Frontal cortex (tissue), 4 donors: Measurements from ENCODE around the gene FOSL1. TPM values are rescaled to one million over a fixed set of nuclear protein-coding genes. Genes with fewer than 3 reads are reported as not detected.

Experiments used
- DNase-seq, 2 donors: peaks; one replicate each; pipeline ENCODE4 v3.0.0; 2012; ENCODE audit warnings: low spot score in 2 of 2
- FAIRE-seq: peaks from 2 replicates; lab custom pipeline; 2012; peaks lifted over from hg19 to GRCh38; lab: Jason Lieb, UNC
- total RNA-seq: library from RNA; depleted of rRNA; stranded (reverse); fragments of >200 nt; gene quantifications from one replicate; pipeline ENCODE4 v1.2.3, GENCODE V29; 2014
- donor health status: control.
- donor health status: control.
- donor health status: control.

FOSL1 gene
- total RNA-seq, 1 donor from 2014 or later: not detected

DNA sequence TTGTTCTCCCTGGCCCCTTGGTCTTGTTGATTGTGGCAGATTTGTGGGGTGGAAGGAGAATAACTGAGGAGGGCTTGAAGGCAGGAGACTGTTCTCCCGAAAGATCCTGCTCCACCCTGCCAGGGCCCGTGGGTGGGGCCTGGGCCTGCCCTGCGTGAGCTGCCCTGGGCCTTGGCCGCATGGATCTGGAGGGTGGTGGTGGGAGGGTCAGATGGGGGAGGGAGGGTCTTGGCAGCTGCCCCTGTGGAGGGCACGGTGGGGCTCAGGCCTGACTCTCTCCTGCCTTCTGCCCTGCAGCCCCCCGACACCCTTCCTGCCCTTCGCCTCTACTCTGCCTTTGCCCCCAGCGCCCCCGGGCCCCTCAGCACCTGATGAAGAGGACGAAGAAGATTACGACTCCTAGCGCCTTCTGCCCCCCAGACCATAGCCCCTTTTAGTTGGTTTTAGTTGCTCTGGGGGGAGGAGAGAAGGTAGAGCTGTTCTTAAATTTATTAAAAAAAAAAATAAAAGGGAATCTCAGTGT lies 20.9 kb upstream of the FOSL1 start:
- DNase-seq (no peak), FAIRE-seq (no peak)

DNA sequence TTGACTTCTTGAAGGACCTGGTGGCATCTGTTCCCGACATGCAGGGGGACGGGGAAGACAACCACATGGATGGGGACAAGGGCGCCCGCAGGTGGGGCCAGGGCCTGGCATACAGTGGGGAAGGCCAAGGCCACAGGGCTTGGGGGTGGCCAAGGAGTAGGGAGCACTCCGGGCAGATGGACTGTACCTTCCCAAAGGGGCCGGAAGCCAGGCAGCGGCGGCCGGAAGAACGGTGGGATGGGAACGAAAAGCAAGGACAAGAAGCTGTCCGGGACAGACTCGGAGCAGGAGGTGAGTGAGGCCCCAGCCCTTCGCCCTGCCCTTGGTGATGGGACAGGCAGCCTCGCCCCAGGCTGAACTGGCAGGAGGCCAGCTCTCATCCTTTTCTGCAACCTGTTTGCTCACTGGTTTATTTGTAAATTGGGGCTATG lies 20.2 kb upstream of the FOSL1 start:
- FAIRE-seq: no peak
- no peak for DNase-seq

DNA sequence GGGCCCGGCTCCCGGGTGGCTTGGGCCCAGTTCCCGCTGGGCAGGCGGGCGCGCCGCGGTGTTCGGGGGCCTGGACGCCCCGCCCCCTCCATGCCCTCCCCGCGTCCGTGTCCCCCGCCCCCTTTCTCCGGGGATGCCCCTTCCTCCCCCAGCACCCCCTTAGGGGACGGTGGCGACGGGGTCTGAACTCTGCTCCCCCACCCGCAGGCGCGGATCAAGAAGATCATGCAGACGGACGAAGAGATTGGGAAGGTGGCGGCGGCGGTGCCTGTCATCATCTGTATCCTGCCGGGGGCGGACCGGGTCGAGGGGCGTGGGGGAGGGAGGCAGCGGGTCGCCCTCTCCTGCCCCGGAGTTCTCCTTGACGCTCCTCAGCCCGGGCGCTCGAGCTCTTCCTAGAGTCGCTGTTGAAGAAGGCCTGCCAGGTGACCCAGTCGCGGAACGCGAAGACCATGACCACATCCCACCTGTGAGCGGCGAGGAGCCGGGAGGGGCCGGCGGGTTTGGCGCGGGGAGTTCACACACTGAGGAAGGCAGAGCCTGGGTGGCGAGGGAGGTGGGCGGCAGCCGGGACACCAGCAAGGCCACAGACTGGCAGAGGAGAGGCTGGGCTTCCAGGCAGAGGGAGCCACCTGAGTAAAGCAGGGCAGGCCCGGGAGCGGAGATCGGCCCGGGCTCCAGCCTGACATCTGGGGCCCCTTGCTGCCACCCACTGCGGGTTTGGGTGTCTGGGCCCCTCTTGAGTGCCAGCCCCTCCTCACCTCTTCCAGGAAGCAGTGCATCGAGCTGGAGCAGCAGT lies 19.6 kb upstream of the FOSL1 start:
- FAIRE-seq: no peak
- peak in 1 of 2 donors; percentile 50 for DNase-seq

DNA sequence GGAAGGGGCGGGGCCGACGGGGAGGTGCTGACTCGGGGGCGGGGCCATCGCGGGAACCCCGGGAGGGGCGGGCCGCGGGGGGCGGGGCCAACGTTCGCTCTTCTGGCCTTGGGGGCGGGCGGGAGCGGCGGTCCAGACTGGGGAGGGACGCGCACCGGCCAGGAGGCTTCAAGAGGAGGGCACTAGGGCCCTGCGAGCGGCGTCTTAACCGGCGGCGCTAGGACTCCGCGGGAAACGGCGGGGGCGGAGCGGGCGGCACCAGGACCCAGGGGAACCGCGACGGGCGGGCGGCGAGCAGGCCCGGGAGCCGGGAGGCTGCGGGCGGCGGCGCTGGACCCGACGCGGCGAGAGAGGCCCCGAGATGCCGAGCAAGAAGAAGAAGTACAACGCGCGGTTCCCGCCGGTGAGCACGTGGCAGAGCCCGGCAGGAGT lies 19.0 kb upstream of the FOSL1 start, which contains the start of gene DRAP1:
Gene DRAP1 (plus strand): TSS at position 286 of the 432 bp plus-strand sequence. CDS start 76 bp downstream, at position 362.
- FAIRE-seq (no peak), DNase-seq (peak; percentile 100)

DNA sequence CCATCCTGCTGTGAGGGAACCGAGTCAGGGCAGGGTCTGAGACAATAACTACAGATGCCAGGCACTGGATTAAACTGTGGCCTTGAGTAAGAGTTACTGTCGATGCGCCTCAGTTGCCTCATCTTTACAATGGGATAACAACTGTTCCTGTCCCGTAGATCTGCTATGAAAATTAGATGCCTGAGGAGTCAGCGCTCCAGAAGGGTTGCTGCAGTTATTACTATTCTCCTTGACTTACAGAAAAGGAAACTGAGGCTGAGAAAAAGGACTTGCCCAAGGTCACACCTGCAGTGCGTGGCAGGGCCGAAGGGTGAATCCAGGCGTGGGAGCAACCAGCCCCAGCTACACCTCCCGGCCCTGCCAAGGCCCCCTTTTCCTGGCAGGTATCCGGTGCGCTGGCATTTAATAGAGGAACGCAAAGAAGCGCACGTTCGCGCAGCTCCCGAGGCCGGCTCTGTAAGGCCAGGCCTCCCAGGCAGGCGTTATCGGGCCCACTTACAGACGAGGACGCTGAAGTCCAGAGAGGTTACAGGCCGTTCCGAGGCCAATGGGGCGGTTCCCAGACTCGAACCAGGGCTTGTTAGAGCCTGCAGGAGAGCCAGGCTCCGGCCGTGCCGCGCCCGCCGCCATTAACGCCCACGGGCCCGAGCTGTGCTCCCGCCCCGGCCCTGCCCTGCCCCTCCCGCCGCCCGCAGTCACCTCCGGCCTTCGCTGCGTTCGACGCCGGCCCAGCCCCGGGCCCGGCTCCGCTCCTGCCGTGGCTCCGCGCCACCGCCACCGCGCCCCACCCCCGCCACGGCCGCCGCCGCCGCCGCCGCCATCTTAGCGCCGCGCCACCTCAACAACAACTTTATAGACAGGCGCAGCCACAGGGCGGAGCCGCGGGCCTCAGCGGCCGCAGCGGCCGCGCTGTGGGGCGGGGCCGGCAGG lies 18.3 kb upstream of the FOSL1 start, which contains the start of gene C11orf68:
Gene C11orf68 (minus strand): TSS at position 852 of the 930 bp plus-strand sequence. CDS start 31 bp downstream, at position 821.
- no peak for FAIRE-seq

DNA sequence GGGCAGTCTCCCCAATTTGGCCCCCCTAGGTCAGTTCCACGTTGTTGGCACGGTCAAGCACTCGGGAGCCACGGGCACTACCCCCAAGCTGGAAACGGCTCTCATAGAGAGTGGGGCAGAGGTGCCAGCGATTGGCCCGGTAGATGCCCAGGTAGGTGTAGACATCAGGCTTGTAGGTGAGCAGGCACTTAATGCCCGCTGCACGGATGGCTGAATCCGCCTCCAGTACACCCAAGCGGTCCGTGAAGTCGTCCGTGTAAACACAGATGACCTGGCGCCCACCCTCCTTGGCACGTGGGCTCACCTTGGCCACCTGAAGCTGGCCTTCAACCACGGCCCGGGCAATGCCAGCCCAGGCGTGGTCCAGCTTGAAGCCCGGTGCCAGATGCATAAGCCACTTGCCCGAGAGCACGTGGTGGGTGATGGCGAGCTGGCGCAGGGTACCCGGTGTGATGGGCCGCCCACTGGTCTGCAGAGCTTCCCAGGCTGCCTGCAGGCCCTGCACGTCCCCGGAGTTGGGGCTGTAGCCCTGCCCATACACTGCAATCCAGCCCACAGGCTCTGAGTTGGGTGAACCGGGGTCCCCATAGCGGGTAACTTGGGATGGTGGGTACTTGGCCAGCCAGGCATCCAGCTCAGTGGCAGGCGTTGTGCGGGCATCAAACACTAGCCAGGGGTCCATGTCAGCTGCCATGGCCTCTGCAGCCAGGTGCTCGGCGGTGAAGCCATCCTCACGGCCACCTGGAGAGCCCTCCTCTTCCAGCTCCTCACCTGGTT lies 17.4 kb upstream of the FOSL1 start:
- FAIRE-seq (no peak), DNase-seq (no peak)

More for the DNA sequence above, 18.3 kb upstream of the FOSL1 start, which contains the start of gene C11orf68:
- DNase-seq: peak in 1 of 2 donors; percentile 52

DNA sequence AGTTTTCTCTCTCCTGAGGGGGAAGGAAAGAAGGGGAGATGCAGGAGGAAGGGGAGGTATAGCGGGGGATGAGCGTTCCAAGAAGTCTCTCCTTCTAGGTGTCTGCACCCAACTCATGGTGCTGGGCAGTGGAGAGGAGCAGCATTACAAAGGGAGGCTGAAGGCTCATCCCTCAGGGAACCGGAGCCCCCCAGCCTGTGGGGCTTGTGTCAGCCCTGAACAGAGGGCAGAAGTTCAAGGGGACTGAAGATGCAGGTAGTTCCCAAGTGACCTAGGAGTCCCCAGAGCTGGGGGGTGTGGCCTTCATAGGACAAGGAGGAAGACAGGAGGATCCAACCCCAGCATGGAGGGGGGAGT lies 16.9 kb upstream of the FOSL1 start:
- FAIRE-seq (no peak), DNase-seq (no peak)

DNA sequence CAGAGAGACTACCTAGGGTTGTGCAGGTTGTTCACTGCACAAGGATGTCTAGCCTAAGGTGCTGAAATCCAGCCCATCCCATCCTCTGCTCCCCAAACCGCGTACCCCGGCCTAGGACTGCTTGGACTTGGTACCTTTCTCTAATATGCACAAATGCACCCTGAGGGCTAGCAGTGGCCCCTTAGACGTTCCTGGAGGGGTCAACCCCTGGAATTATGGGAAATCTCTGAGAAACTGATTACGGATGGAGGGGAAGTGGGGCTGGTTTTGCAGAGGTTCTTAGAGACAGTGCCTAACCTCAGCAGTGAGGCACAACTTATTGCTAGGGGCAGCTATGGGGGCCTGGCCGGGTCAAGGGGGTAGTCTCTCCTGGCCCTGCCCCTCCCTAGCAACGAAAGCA lies 16.2 kb upstream of the FOSL1 start:
- FAIRE-seq: no peak
- DNase-seq: no peak

DNA sequence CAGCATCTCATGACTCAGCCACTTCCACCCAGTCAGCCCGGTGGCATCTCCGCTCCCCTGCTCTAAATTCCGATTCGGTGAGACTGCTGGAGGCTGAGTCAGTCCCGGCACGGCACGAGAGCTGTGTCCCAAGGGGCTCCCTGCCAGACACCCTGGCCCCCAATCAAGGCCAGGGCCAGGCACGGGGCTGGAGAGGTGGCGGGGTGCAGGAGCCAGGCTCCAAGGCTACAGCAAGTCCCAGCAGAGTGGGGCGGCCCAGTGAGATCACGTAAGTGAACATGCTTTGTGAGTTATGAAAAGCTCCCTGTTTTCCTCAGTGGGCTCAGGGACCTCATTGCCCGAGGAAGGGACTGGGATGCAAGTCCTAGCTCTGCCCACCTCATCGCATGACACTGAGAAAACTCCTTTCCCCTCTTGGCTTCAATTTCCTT lies 15.6 kb upstream of the FOSL1 start:
- no peak for FAIRE-seq
- peak in 1 of 2 donors; percentile 80 for DNase-seq

DNA sequence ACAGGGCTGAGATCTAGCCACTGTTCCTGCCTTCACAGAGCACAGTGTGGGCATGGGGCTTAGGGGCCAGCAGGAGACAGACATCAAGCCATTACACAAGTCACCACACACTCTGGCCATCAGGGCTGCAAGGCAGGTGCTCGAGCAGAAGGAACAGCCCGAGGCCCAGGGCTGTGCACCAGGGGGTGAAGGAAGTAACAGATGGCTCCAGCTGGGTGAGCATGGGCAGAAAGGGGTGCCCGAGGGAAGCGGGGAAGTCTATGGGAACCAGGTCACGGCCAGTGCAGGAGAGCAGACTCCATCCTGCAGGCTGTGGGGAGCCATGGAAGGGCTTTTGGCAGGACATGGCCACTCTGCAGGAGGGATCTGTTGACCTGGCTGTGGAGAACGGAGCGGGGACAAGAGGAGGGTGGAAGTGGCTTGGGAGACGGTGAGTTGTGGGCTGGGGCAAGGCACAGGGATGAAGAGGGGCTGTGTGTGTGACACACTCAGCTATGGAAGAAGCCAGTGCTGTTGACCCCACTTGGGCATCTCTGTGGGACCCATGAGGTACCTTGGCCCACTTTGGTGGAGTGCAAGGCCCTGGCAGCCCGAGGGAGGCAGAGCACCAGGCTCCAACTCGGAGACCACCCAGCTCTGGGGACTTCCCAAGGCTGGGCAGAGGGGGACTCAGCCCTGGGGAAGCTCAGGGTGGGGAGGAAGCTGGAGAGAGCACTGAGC lies 15.1 kb upstream of the FOSL1 start:
- FAIRE-seq (no peak), DNase-seq (no peak)

DNA sequence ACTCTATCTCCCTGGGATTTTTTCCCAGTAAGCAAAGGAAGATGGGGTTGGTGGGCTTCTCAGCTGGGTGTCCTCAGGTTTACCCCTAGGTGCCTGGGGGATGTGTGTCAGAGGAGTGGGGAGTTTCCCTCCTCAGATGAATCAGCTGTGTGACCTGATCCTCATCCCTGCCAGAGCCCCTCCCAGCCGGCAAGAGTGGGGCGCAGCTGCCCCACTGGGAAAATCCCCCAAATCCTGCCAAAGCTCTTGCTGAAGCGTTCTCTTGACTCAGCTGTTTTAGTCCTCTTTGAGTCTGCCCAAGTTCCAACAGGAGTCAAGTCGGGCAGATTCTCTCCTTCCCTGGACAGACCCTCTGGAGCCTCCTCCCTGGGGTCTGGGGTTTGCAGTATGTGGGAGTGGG lies 12.7 kb upstream of the FOSL1 start:
- no peak for FAIRE-seq

DNA sequence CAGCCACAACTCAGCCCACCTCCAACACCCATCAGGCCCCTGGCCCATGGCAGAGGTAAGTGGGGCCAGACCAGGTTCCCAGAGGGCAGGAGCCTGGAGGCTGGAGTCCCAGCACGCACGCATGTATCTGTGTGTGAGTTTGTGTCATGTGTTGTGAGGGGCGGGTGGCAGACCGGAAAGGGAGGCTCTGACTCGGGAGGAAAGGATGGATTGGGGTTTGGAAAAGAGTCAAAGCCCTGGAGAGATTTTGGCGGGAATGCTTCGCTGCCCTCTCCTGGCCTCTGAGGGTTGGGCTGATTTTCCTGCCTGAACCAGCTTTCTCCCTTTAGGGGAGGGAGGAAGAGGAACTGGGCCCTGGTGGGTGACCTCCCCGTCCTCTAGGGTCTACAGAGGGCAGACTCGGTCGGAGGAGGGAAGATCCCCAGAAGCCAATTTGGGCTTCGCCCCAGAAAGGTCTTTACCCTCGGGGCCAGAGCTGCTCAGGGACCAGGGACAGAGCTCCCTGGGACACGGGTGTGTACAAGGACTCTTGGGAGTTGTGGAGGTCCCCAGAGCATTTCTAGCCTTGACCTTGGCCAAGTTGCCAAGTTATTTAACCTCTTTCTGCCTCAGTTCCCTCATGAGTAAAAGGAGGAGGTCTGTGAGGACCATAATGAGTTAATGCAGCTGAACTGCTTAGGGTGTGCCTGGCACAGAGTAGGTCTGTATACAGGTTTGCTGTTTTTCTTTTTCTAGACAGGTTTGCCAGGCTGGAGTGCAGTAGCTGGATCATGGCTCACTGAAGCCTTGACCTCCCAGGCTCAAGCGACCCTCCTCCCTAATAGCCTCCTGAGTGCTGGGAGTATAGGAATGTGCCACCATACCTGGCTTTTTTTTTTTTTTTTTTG lies 11.7 kb upstream of the FOSL1 start:
- DNase-seq: peak in 1 of 2 donors; percentile 67
- no peak for FAIRE-seq

More for the DNA sequence above, 12.7 kb upstream of the FOSL1 start:
- no peak for DNase-seq

DNA sequence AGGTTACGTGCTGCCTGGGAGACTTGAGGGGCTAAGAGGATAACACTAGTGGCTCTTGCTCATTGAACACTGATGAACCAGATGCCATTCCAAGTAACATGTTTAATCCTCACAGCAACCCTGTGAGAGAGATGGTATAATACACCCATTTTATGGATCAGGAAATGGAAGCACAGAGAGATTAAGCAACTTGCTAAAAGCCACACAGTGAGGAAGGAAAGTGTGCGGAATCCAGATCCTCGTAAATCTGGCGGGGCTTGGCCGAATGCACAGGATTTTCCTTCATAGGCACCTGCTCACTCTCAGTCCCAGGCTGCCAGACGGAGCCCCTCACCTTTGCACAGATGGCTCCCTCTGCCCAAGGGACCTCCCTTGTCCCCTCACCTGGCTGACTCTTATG lies 7.7 kb upstream of the FOSL1 start:
- DNase-seq: no peak
- no peak for FAIRE-seq

DNA sequence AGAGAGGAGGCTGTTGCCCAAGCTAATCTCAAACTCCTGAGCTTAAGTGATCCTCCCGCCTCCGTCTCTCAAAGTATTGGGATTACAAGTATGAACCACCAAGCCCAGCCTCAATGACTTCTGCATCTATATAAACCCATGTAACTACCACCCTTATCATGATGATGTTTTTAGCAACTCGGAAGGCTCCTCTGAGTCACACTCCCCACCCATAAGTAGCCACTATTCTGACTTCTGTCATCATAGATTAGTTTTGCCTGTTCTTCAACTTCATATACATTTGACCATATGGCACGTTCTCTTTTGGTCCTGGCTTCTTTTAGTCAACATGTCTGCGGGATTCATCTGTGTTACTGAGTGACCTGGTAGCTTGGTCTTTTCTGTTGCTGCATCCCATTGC lies 6.4 kb upstream of the FOSL1 start:
- DNase-seq (no peak), FAIRE-seq (no peak)

DNA sequence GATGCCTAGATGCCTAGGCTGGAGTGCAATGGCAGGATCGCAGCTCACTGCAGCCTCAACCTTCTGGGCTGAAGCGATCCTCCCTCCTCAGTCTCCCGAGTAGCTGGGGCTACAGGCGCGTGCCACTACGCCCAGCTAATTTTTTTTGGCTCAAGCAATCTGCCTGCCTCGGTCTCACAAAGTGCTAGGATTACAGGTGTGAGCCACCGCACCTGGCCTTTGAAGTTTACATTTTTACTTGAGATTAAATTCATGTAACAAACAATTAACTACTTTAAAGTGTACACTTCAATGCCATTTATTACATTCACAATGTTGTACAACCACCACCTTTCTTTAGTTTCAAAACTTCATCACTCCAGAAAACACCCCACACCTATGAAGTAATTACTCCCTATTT lies 3.5 kb upstream of the FOSL1 start:
- DNase-seq (no peak), FAIRE-seq (no peak)

DNA sequence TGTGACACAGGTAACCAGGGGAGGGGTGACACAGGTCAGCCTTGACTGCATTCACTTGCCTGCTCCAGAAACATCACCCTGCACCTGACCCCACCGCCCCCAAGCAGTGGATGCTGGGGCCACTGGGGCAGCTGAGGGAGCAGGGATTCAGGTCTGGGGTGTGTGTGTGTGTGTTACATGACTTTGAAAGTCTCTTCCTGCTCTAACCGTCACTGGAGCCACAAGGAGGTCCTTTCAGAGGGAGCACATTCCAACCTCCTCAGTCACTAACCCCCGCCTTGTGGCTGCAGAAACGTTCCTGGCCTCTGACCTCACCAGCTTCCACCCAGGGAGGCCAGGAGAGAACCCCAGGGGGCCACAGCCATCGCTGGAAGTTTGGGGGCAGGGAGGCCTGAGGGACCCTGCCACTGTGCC lies 2.9 kb upstream of the FOSL1 start:
- FAIRE-seq (no peak), DNase-seq (no peak)

DNA sequence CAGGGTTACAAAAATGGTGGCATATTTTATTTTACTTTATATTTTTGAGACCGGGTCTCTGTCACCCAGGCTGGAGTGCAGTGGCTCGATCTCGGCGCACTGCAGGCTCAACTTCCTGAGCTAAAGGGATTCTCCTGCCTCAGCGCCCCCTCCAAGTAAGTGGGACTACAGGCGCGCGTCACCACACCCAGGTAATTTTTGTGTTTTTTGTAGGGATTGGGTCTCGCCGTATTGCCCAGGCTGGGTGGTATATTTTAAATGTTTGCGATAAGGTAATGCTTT lies 652 bp upstream of the FOSL1 start:
- no peak for DNase-seq
- no peak for FAIRE-seq
